Measurements from ENCODE around the gene PKN1.

The PKN1 gene

GRCh38 chr19:14430712-14431111, 2.4 kb upstream of the PKN1 start:
- no peak for DNase-seq
- no peak overlapping the region for H3K4me3 ChIP-seq (ENCODE audit: insufficient read depth, low read depth, low read length, poor library complexity, severe bottlenecking)
- H3K27ac ChIP-seq (ENCODE audit: insufficient read depth, low read length, poor library complexity, severe bottlenecking) = no peak overlapping the region
- H3K9me3 ChIP-seq (ENCODE audit: control insufficient read depth, low read length) = no peaks in the 10 kb centered on the region
- H3K4me1 ChIP-seq (ENCODE audit: control insufficient read depth, insufficient read depth, low read length, poor library complexity, severe bottlenecking) = peaks cover 9% of the 10 kb centered on the region
- H3K36me3 ChIP-seq (ENCODE audit: control insufficient read depth, insufficient read depth, low read length) = no peaks in the 10 kb centered on the region
- H3K27me3 ChIP-seq (replicated peaks; ENCODE audit: control insufficient read depth, insufficient read depth, low read length, poor library complexity, severe bottlenecking) = no peaks in the 10 kb centered on the region

GRCh38 chr19:14433554-14434501, 722 bp downstream of the PKN1 start:
- Histone ChIP-seq H3K27ac (ENCODE audit: insufficient read depth, low read length, poor library complexity, severe bottlenecking) (peak overlapping the region; percentile 73), H3K4me1 (ENCODE audit: control insufficient read depth, insufficient read depth, low read length, poor library complexity, severe bottlenecking) (peaks cover 9% of the 10 kb centered on the region), H3K4me3 (ENCODE audit: insufficient read depth, low read depth, low read length, poor library complexity, severe bottlenecking) (peak overlapping the region; percentile 65), H3K9me3 (ENCODE audit: control insufficient read depth, low read length) (no peaks in the 10 kb centered on the region), H3K27me3 (replicated peaks; ENCODE audit: control insufficient read depth, insufficient read depth, low read length, poor library complexity, severe bottlenecking) (no peaks in the 10 kb centered on the region), H3K36me3 (ENCODE audit: control insufficient read depth, insufficient read depth, low read length) (peaks cover 3% of the 10 kb centered on the region)
- DNase-seq = peak in 2 of 3 donors; percentile 27 to 39

GRCh38 chr19:14434543-14435319, 1.6 kb downstream of the PKN1 start:
- Histone ChIP-seq H3K36me3 (ENCODE audit: control insufficient read depth, insufficient read depth, low read length) (peaks cover 3% of the 10 kb centered on the region), H3K4me3 (ENCODE audit: insufficient read depth, low read depth, low read length, poor library complexity, severe bottlenecking) (no peak overlapping the region), H3K9me3 (ENCODE audit: control insufficient read depth, low read length) (no peaks in the 10 kb centered on the region), H3K4me1 (ENCODE audit: control insufficient read depth, insufficient read depth, low read length, poor library complexity, severe bottlenecking) (peaks cover 17% of the 10 kb centered on the region), H3K27me3 (replicated peaks; ENCODE audit: control insufficient read depth, insufficient read depth, low read length, poor library complexity, severe bottlenecking) (no peaks in the 10 kb centered on the region), H3K27ac (ENCODE audit: insufficient read depth, low read length, poor library complexity, severe bottlenecking) (peak overlapping the region; percentile 73)
- no peak for DNase-seq

GRCh38 chr19:14435320-14436050, 2.4 kb downstream of the PKN1 start:
- Histone ChIP-seq H3K4me3 (ENCODE audit: insufficient read depth, low read depth, low read length, poor library complexity, severe bottlenecking) (no peak overlapping the region), H3K36me3 (ENCODE audit: control insufficient read depth, insufficient read depth, low read length) (peaks cover 3% of the 10 kb centered on the region), H3K4me1 (ENCODE audit: control insufficient read depth, insufficient read depth, low read length, poor library complexity, severe bottlenecking) (peaks cover 25% of the 10 kb centered on the region), H3K27ac (ENCODE audit: insufficient read depth, low read length, poor library complexity, severe bottlenecking) (peak overlapping the region; percentile 21), H3K27me3 (replicated peaks; ENCODE audit: control insufficient read depth, insufficient read depth, low read length, poor library complexity, severe bottlenecking) (no peaks in the 10 kb centered on the region), H3K9me3 (ENCODE audit: control insufficient read depth, low read length) (no peaks in the 10 kb centered on the region)
- no peak for DNase-seq

- H3K27me3 ChIP-seq (replicated peaks; ENCODE audit: control insufficient read depth, insufficient read depth, low read length, poor library complexity, severe bottlenecking) = no peaks in the 10 kb centered on the region
- peaks cover 14% of the 10 kb centered on the region for H3K36me3 ChIP-seq (ENCODE audit: control insufficient read depth, insufficient read depth, low read length)
- H3K27ac ChIP-seq (ENCODE audit: insufficient read depth, low read length, poor library complexity, severe bottlenecking) = no peak overlapping the region
- H3K4me1 ChIP-seq (ENCODE audit: control insufficient read depth, insufficient read depth, low read length, poor library complexity, severe bottlenecking) = peaks cover 31% of the 10 kb centered on the region
- no peak overlapping the region for H3K4me3 ChIP-seq (ENCODE audit: insufficient read depth, low read depth, low read length, poor library complexity, severe bottlenecking)
- no peaks in the 10 kb centered on the region for H3K9me3 ChIP-seq (ENCODE audit: control insufficient read depth, low read length)
- no peak for DNase-seq
These were observed 4.6 kb downstream of the PKN1 start for GRCh38 chr19:14437578-14438140.

- no peaks in the 10 kb centered on the region for H3K9me3 ChIP-seq (ENCODE audit: control insufficient read depth, low read length)
- DNase-seq = no peak
- no peak overlapping the region for H3K4me3 ChIP-seq (ENCODE audit: insufficient read depth, low read depth, low read length, poor library complexity, severe bottlenecking)
- no peaks in the 10 kb centered on the region for H3K27me3 ChIP-seq (replicated peaks; ENCODE audit: control insufficient read depth, insufficient read depth, low read length, poor library complexity, severe bottlenecking)
- H3K27ac ChIP-seq (ENCODE audit: insufficient read depth, low read length, poor library complexity, severe bottlenecking) = no peak overlapping the region
- H3K4me1 ChIP-seq (ENCODE audit: control insufficient read depth, insufficient read depth, low read length, poor library complexity, severe bottlenecking) = peaks cover 31% of the 10 kb centered on the region
- H3K36me3 ChIP-seq (ENCODE audit: control insufficient read depth, insufficient read depth, low read length) = peaks cover 27% of the 10 kb centered on the region
These were observed 5.9 kb downstream of the PKN1 start for GRCh38 chr19:14439014-14439413.

- peak; percentile 54 to 68 (median 60) for DNase-seq
- peaks cover 34% of the 10 kb centered on the region for H3K36me3 ChIP-seq (ENCODE audit: control insufficient read depth, insufficient read depth, low read length)
- H3K4me1 ChIP-seq (ENCODE audit: control insufficient read depth, insufficient read depth, low read length, poor library complexity, severe bottlenecking) = peaks cover 26% of the 10 kb centered on the region
- H3K27me3 ChIP-seq (replicated peaks; ENCODE audit: control insufficient read depth, insufficient read depth, low read length, poor library complexity, severe bottlenecking) = no peaks in the 10 kb centered on the region
- H3K4me3 ChIP-seq (ENCODE audit: insufficient read depth, low read depth, low read length, poor library complexity, severe bottlenecking) = peak overlapping the region; percentile 53
- peak overlapping the region; percentile 74 for H3K27ac ChIP-seq (ENCODE audit: insufficient read depth, low read length, poor library complexity, severe bottlenecking)
- no peaks in the 10 kb centered on the region for H3K9me3 ChIP-seq (ENCODE audit: control insufficient read depth, low read length)
These were observed 6.9 kb downstream of the PKN1 start for GRCh38 chr19:14440049-14440448.

- H3K36me3 ChIP-seq (ENCODE audit: control insufficient read depth, insufficient read depth, low read length) = peaks cover 44% of the 10 kb centered on the region
- DNase-seq = no peak
- H3K27me3 ChIP-seq (replicated peaks; ENCODE audit: control insufficient read depth, insufficient read depth, low read length, poor library complexity, severe bottlenecking) = no peaks in the 10 kb centered on the region
- peaks cover 26% of the 10 kb centered on the region for H3K4me1 ChIP-seq (ENCODE audit: control insufficient read depth, insufficient read depth, low read length, poor library complexity, severe bottlenecking)
- H3K9me3 ChIP-seq (ENCODE audit: control insufficient read depth, low read length) = no peaks in the 10 kb centered on the region
- H3K4me3 ChIP-seq (ENCODE audit: insufficient read depth, low read depth, low read length, poor library complexity, severe bottlenecking) = peak overlapping the region; percentile 53
- H3K27ac ChIP-seq (ENCODE audit: insufficient read depth, low read length, poor library complexity, severe bottlenecking) = no peak overlapping the region
These were observed 8.2 kb downstream of the PKN1 start for GRCh38 chr19:14441041-14441938.
